Measurements from ENCODE around the gene CSNK1E.
A peak's percentile ranks its signal among the peaks of the same experiment; 100 is the strongest.

Gene CSNK1E

DNA sequence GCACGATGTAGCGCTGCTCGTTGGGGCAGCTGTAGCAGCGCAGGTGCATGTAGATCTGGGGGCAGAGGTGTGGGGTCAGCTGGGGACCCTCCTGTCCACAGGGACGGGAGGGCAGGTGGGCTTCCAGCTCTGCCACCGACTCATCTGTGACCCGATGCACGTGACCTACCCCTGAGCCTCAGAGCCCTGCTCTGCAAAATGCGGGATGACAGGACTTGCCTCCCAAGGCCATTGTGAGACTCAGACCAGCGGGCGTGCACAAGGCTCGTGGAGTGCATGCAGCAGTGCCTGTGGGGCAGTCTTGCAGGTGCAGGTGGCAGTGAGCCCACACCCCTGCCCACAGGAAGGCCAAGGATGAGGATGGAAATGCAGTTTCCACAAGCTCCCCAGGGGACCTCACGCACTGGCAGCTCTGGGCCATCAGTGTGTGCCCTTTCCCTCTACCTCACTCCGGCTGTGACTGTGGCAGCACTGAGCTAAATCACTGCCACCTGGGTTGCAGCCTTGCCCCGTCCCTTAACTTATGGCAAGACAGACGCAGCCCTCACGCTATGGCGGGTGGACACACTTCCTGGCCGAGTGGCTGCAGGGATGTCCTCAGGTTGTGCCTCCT lies 71.1 kb downstream of the CSNK1E start:
- no peak for DNase-seq

DNA sequence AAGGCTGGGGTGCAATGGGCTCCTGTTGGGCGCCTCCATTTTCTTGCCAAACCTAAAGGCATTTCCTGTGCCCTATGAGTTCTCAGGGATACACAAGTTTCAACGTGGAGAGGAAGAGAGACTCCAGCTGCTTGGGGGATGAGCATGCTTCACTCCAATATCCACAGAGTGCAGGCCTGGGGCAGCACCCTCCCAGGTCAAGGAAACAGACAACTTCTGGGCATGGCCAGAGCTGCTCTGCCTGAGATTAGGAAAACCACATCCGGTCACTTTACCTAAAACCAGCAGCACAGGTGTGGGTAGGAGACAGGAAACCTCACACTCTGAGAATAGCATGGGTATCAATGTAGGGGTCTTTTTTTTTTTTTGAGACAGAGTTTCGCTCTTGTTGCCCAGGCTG lies 73.1 kb downstream of the CSNK1E start:
- no peak for DNase-seq

DNA sequence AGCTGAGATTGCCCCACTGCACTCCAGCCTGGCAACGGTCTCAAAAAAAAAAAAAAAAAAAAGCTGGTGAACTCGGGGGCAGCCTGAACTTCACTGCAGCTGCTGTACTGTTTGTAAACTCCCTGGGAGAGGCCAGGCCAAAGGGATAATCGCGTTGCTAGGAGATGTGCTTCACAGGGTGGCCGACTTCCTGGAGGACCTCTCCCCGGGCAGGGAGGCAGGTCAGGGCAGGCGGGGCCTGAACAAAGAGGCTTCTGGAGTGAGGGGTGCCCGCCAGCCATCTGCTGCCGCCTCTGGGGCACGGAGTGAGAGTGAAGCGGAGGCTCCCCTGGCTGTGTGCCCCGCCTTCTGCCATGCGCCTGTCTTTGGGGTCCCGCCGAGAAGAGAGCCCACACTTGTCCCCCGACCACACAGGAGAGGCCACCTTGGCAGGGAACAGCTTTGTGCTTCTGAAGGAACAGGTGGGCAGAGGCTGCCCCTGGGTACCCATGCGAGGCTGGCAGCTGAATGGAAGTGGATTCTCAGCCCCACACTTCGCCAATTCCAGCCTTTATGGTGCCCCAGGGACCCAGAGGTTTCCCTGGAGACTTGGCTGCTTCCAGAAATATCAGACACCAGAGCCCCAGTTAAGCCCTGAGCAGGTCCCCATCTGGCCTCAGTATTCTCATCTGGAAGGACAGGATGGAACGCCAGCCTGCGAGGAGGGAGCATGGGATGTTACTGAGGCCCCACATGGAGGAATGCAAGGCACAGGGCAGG lies 74.0 kb downstream of the CSNK1E start:
- no peak for DNase-seq

DNA sequence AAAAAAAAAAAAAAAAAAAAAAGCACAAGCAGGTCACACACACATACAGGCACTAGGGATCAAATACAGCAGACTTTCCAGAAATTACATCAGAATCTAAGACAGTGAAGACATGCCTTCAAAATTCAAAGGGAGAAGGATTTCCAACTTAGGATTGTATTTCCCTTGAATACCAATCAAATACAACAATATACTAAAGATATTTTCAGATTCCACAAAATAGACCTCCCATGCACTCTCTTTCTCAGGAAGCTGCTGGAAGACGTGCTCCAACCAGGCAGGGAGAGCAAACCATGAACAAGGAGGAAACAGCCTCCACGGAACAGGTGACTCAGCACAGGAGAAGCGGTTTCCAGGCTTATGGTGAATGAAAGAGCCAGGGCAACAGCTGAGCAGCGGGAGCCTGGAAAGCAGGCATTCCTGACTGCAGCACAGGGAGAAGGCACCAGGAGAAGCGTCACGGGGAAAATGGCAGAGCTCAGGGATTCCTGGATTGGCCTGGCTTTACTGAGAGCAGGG lies 76.4 kb downstream of the CSNK1E start:
- peak; percentile 74 for DNase-seq

All from NCI-H226 (cell line).